Dedifferentiated amniotic fluid mesenchymal stem cell (primary cell): Measurements from ENCODE around the gene HARS2.
"Not testable (repeated sequence)": the region's sequence is repeated elsewhere in the genome, so short reads cannot be mapped to it uniquely, and the experiment has no call there.

Experiments
- DNase-seq: peaks from one replicate; pipeline ENCODE4 v3.0.0-alpha.2; 2016; ENCODE audit errors: extremely low spot score

The HARS2 gene

GRCh38 chr5:140700177-140701144, 9.2 kb downstream of the HARS2 start, which contains the start of gene ZMAT2:
Gene ZMAT2, plus strand, starts transcription at chr5:140700447. Its CDS starts 14 bp downstream, at chr5:140700461.
- DNase-seq, result peak; percentile 99

- DNase-seq, result no peak
These were observed 16.6 kb downstream of the HARS2 start for GRCh38 chr5:140707812-140708211.

- DNase-seq, result not testable (repeated sequence)
These were observed 17.5 kb downstream of the HARS2 start for GRCh38 chr5:140708787-140709186.

- DNase-seq, result peak; percentile 98
These were observed 19.8 kb downstream of the HARS2 start for GRCh38 chr5:140710899-140711552.

- no peak for DNase-seq
These were observed 20.5 kb downstream of the HARS2 start for GRCh38 chr5:140711794-140712193.

- no peak for DNase-seq
These were observed 22.4 kb downstream of the HARS2 start for GRCh38 chr5:140713562-140714094.

- not testable (repeated sequence) for DNase-seq
These were observed 25.0 kb downstream of the HARS2 start for GRCh38 chr5:140716238-140716637.

GRCh38 chr5:140718266-140718592, 27.0 kb downstream of the HARS2 start:
- no peak for DNase-seq

- not testable (repeated sequence) for DNase-seq
These were observed 29.5 kb downstream of the HARS2 start for GRCh38 chr5:140720738-140721137.

- not testable (repeated sequence) for DNase-seq
These were observed 30.1 kb downstream of the HARS2 start for GRCh38 chr5:140721395-140721794.

- DNase-seq, result peak; percentile 87
These were observed 34.7 kb downstream of the HARS2 start for GRCh38 chr5:140725799-140726471.

GRCh38 chr5:140733098-140733497, 41.8 kb downstream of the HARS2 start:
- DNase-seq, result no peak

- no peak for DNase-seq
These were observed 43.1 kb downstream of the HARS2 start for GRCh38 chr5:140734354-140734753.

- DNase-seq, result no peak
These were observed 46.2 kb downstream of the HARS2 start for GRCh38 chr5:140737486-140737885.

- DNase-seq, result no peak
These were observed 50.7 kb downstream of the HARS2 start for GRCh38 chr5:140741967-140742366.
